Trophoblast cell (in vitro differentiated cells and primary cell): Measurements from ENCODE around the gene NUP93.

Source experiments
- DNase-seq, 2 donors: peaks; one replicate each; pipeline ENCODE4 v3.0.0-alpha.2; 2016
- H2AFZ ChIP-seq: 2 replicates; pipeline ENCODE4 v1.6.1; 2013; ENCODE audit warnings: low read length, moderate library complexity, mild to moderate bottlenecking; ENCODE audit not compliant: insufficient read depth, poor library complexity
- H2AK5ac ChIP-seq: 2 replicates; pipeline ENCODE4 v1.6.1; 2013; ENCODE audit warnings: mild to moderate bottlenecking, low read length
- H2BK120ac ChIP-seq: 2 replicates; pipeline ENCODE4 v1.6.1; 2013; ENCODE audit warnings: low read length, mild to moderate bottlenecking, moderate library complexity; ENCODE audit not compliant: insufficient read depth, poor library complexity
- H2BK12ac ChIP-seq: 2 replicates; pipeline ENCODE4 v1.6.1; 2013; ENCODE audit warnings: mild to moderate bottlenecking, low read length, moderate library complexity
- H2BK5ac ChIP-seq: 2 replicates; pipeline ENCODE4 v1.6.1; 2013; ENCODE audit warnings: low read length, low read depth, moderate library complexity, mild to moderate bottlenecking; ENCODE audit not compliant: poor library complexity
- H3K14ac ChIP-seq: 2 replicates; pipeline ENCODE4 v1.6.1; 2013; ENCODE audit warnings: mild to moderate bottlenecking, low read length
- H3K18ac ChIP-seq: 2 replicates; pipeline ENCODE4 v1.6.1; 2013; ENCODE audit warnings: mild to moderate bottlenecking, low read length
- H3K23ac ChIP-seq: 2 replicates; pipeline ENCODE4 v1.6.1; 2013; ENCODE audit warnings: low read length
- H3K27ac ChIP-seq: 2 replicates; pipeline ENCODE4 v1.5.1; 2013; ENCODE audit warnings: low read depth, mild to moderate bottlenecking, inconsistent platforms, low read length, moderate library complexity
- H3K27me3 ChIP-seq: 2 replicates; pipeline ENCODE4 v1.6.1; 2013; ENCODE audit warnings: inconsistent platforms, mild to moderate bottlenecking, low read length, moderate library complexity; ENCODE audit not compliant: insufficient read depth
- H3K36me3 ChIP-seq, 2 experiments: 1 replicate in 1 of 2; 2 replicates in 1 of 2; pipeline ENCODE4 v1.6.1; 2013; ENCODE audit warnings: low read length in 2 of 2, mild to moderate bottlenecking in 2 of 2, moderate library complexity in 1 of 2; ENCODE audit not compliant: insufficient read depth in 2 of 2, control insufficient read depth in 1 of 2
- H3K4ac ChIP-seq: 2 replicates; pipeline ENCODE4 v1.6.1; 2013; ENCODE audit warnings: low read depth, mild to moderate bottlenecking, low read length, moderate library complexity
- H3K4me1 ChIP-seq, 2 experiments: 1 replicate in 1 of 2; 2 replicates in 1 of 2; pipeline ENCODE4 v1.6.1; 2013; ENCODE audit warnings: low read length in 2 of 2, mild to moderate bottlenecking in 2 of 2, moderate library complexity in 1 of 2; ENCODE audit not compliant: insufficient read depth in 2 of 2, control insufficient read depth in 1 of 2
- H3K4me2 ChIP-seq: 2 replicates; pipeline ENCODE4 v1.6.1; 2013; ENCODE audit warnings: inconsistent platforms, mild to moderate bottlenecking, low read length, moderate library complexity
- H3K4me3 ChIP-seq: 2 replicates; pipeline ENCODE4 v1.5.1; 2013; ENCODE audit warnings: mild to moderate bottlenecking, low read depth, low read length, inconsistent platforms
- H3K79me1 ChIP-seq: one replicate; pipeline ENCODE4 v1.6.1; 2013; ENCODE audit warnings: low read length
- H3K79me2 ChIP-seq: 2 replicates; pipeline ENCODE4 v1.6.1; 2013; ENCODE audit warnings: low read length, mild to moderate bottlenecking; ENCODE audit not compliant: control insufficient read depth, insufficient read depth, poor library complexity
- H3K9ac ChIP-seq: 2 replicates; pipeline ENCODE4 v1.6.1; 2013; ENCODE audit warnings: mild to moderate bottlenecking, low read length
- H3K9me3 ChIP-seq: 2 replicates; pipeline ENCODE4 v1.6.1; 2013; ENCODE audit warnings: low read depth, mild to moderate bottlenecking, control low read depth, inconsistent platforms, low read length; ENCODE audit not compliant: insufficient read depth
- H4K12ac ChIP-seq: 2 replicates; pipeline ENCODE4 v1.6.1; 2013; ENCODE audit warnings: low read depth, mild to moderate bottlenecking, low read length, moderate library complexity
- H4K8ac ChIP-seq: 2 replicates; pipeline ENCODE4 v1.6.1; 2013; ENCODE audit warnings: low read depth, mild to moderate bottlenecking, low read length, moderate library complexity
- H4K91ac ChIP-seq: one replicate; pipeline ENCODE4 v1.6.1; 2013; ENCODE audit warnings: low read depth, mild to moderate bottlenecking, low read length, moderate library complexity
- WGBS: extraction: QIAGEN DNeasy Blood & Tissue Kit; methylation state at CpG from one replicate; pipeline ENCODE4 v1.1.7; 2013; ENCODE audit warnings: missing lambda C conversion rate; ENCODE audit not compliant: insufficient read length, insufficient coverage; ENCODE audit errors: extremely low coverage; 5-methylcytosine and 5-hydroxymethylcytosine counted together

Gene NUP93

GRCh38 chr16:56683424-56684172 lies 46.3 kb upstream of the NUP93 start:
- Histone ChIP-seq H3K18ac (no peak overlapping the region), H4K8ac (no peak overlapping the region), H2AK5ac (no peak overlapping the region), H2AFZ (peak overlapping the region; percentile 30), H2BK5ac (no peak overlapping the region), H3K4me2 (no peak overlapping the region), H3K79me1 (peaks cover 8% of the 10 kb centered on the region), H3K14ac (no peak overlapping the region), H4K12ac (no peak overlapping the region), H3K27me3 (no peaks in the 10 kb centered on the region), H2BK120ac (no peak overlapping the region), H3K23ac (no peak overlapping the region), H3K4ac (no peak overlapping the region), H3K79me2 (peaks cover 1% of the 10 kb centered on the region), H3K36me3 (no peaks in the 10 kb centered on the region), H2BK12ac (no peak overlapping the region), H3K27ac (no peak overlapping the region), H4K91ac (no peak overlapping the region), H3K4me3 (no peak overlapping the region), H3K9me3 (peaks cover 1% of the 10 kb centered on the region), H3K4me1 (peaks cover 4 to 10% of the 10 kb centered on the region in 2 experiments), H3K9ac (no peak overlapping the region)
- WGBS, result no CpG with 5 or more reads among the region's 5 CpGs
- DNase-seq, result no peak

GRCh38 chr16:56684256-56684925 lies 45.5 kb upstream of the NUP93 start:
- H3K14ac ChIP-seq, result no peak overlapping the region
- H3K4me1 ChIP-seq, result peaks cover 4 to 10% of the 10 kb centered on the region in 2 experiments
- H3K18ac ChIP-seq, result no peak overlapping the region
- peaks cover 8% of the 10 kb centered on the region for H3K79me1 ChIP-seq
- H3K4me2 ChIP-seq, result no peak overlapping the region
- peaks cover 1% of the 10 kb centered on the region for H3K79me2 ChIP-seq
- no peak overlapping the region for H2BK120ac ChIP-seq
- H3K36me3 ChIP-seq, result no peaks in the 10 kb centered on the region
- no CpG with 5 or more reads among the region's 4 CpGs for WGBS
- H2BK12ac ChIP-seq, result no peak overlapping the region
- H3K9ac ChIP-seq, result no peak overlapping the region
- no peak overlapping the region for H2AK5ac ChIP-seq
- no peak overlapping the region for H3K4me3 ChIP-seq
- H2AFZ ChIP-seq, result no peak overlapping the region
- H3K9me3 ChIP-seq, result peaks cover 1% of the 10 kb centered on the region
- no peak overlapping the region for H3K23ac ChIP-seq
- no peaks in the 10 kb centered on the region for H3K27me3 ChIP-seq
- H3K27ac ChIP-seq, result no peak overlapping the region
- no peak for DNase-seq
- no peak overlapping the region for H4K12ac ChIP-seq
- no peak overlapping the region for H4K91ac ChIP-seq
- H2BK5ac ChIP-seq, result no peak overlapping the region
- H4K8ac ChIP-seq, result no peak overlapping the region
- no peak overlapping the region for H3K4ac ChIP-seq

- Histone ChIP-seq H3K14ac (no peak overlapping the region), H2BK120ac (no peak overlapping the region), H3K4ac (no peak overlapping the region), H3K27ac (no peak overlapping the region), H4K8ac (no peak overlapping the region), H3K23ac (no peak overlapping the region), H2AFZ (no peak overlapping the region), H3K9me3 (peaks cover 4% of the 10 kb centered on the region), H3K36me3 (no peaks in the 10 kb centered on the region), H3K4me3 (no peak overlapping the region), H3K4me1 (peaks cover 4 to 10% of the 10 kb centered on the region in 2 experiments), H2BK5ac (no peak overlapping the region), H3K79me2 (peaks cover 1% of the 10 kb centered on the region), H4K91ac (no peak overlapping the region), H3K79me1 (peaks cover 8% of the 10 kb centered on the region), H3K4me2 (no peak overlapping the region), H4K12ac (no peak overlapping the region), H2AK5ac (no peak overlapping the region), H3K27me3 (no peaks in the 10 kb centered on the region), H3K18ac (no peak overlapping the region), H3K9ac (no peak overlapping the region), H2BK12ac (no peak overlapping the region)
- WGBS, result no CpG with 5 or more reads among the region's 4 CpGs
- DNase-seq, result no peak
Measured at GRCh38 chr16:56684926-56685590, 44.9 kb upstream of the NUP93 start.

GRCh38 chr16:56686758-56687157 lies 43.2 kb upstream of the NUP93 start:
- Histone ChIP-seq H2AFZ (no peak overlapping the region), H4K91ac (no peak overlapping the region), H3K4me3 (no peak overlapping the region), H4K8ac (no peak overlapping the region), H3K27me3 (no peaks in the 10 kb centered on the region), H3K79me1 (peaks cover 8% of the 10 kb centered on the region), H3K9me3 (peaks cover 6% of the 10 kb centered on the region), H2BK5ac (no peak overlapping the region), H3K14ac (no peak overlapping the region), H4K12ac (no peak overlapping the region), H3K4ac (no peak overlapping the region), H3K9ac (no peak overlapping the region), H3K27ac (no peak overlapping the region), H3K36me3 (no peaks in the 10 kb centered on the region), H2AK5ac (no peak overlapping the region), H3K79me2 (peaks cover 1% of the 10 kb centered on the region), H3K23ac (no peak overlapping the region), H2BK12ac (no peak overlapping the region), H3K4me2 (no peak overlapping the region), H3K18ac (no peak overlapping the region), H2BK120ac (no peak overlapping the region), H3K4me1 (peaks cover 6 to 10% of the 10 kb centered on the region in 2 experiments)
- no peak for DNase-seq
- no CpG with 5 or more reads among the region's 7 CpGs for WGBS
